Lower lobe of right lung (tissue), 2 donors: ENCODE measurements around the gene CNDP1. TPM values are rescaled to one million over a fixed set of nuclear protein-coding genes. Genes with fewer than 3 reads are reported as not detected.
A peak's percentile ranks its signal among the peaks of the same experiment; 100 is the strongest.

ENCODE experiments used
- ATAC-seq, 2 donors: fragments of 200-7000 bp; cut with Tn5 transposase; one replicate each; pipeline ENCODE4 v1.9.1; 2020 to 2022; ENCODE audit warnings: mild to moderate bottlenecking in 2 of 2, moderate library complexity in 2 of 2
- DNase-seq: peaks from one replicate; pipeline ENCODE4 v3.0.0-alpha.2; 2020
- H3K27ac ChIP-seq: fragments of 200-600 bp; one replicate; pipeline ENCODE4 v1.8.0; 2022
- H3K27me3 ChIP-seq: fragments of 200-600 bp; one replicate; pipeline ENCODE4 v1.8.0; 2022; ENCODE audit warnings: low read depth
- H3K36me3 ChIP-seq: fragments of 200-600 bp; one replicate; pipeline ENCODE4 v1.8.0; 2022; ENCODE audit warnings: mild to moderate bottlenecking
- H3K4me1 ChIP-seq: fragments of 200-600 bp; one replicate; pipeline ENCODE4 v1.8.0; 2022
- H3K4me3 ChIP-seq: fragments of 200-600 bp; one replicate; pipeline ENCODE4 v1.8.0; 2022; ENCODE audit warnings: mild to moderate bottlenecking
- H3K9me3 ChIP-seq: fragments of 200-600 bp; one replicate; pipeline ENCODE4 v1.8.0; 2022
- intact Hi-C: fragments of 100-400 bp; cut with DNase I; formaldehyde crosslinking; loops from one replicate; pipeline ENCODE4 v1.11.0; 2022
- total RNA-seq: library from RNA; stranded (reverse); fragmentation: NEBNext Ultra II Directional; extraction: Animal tissue kit (Norgen Biotek cat#: 25700); gene quantifications from one replicate; pipeline ENCODE4 v1.2.1, GENCODE V29; 2021
- TF ChIP-seq, protein P1 (sequence below): fragments of 200-600 bp; IDR thresholded peaks from one replicate; pipeline ENCODE4 v1.8.0; 2022; ENCODE audit warnings: antibody characterized with exemption, mild to moderate bottlenecking
- donor health status: DM: no; HTN: yes; CAD: no; lungs with severe emphysema.

Gene CNDP1
- total RNA-seq, 1 donor from 2014 or later, result not detected

DNA sequence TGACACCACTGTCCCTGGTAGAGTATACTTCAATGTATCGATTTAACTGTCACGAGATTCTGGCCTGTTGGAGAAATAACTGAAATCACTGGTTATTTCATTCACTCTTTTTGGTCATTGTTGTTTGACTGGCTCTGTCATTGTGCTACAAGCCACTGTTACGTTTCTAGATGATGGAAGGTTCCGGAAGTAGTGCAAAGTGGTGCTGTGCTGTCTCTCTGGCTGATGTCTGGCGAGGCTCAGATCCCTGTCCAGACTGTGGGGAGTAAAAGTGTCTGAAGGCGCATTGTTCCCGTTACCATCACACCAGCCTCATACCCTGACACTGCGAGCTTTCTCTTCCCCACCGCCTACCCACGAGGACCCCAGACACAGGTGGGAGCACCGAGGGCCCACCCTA, 11.7 kb downstream of the CNDP1 start:
- H3K27ac ChIP-seq, result peak overlapping the region; percentile 19
- ATAC-seq (no peak), DNase-seq (no peak)
- no peak overlapping the region for H3K4me3 ChIP-seq
- TF ChIP-seq, protein P1, sequence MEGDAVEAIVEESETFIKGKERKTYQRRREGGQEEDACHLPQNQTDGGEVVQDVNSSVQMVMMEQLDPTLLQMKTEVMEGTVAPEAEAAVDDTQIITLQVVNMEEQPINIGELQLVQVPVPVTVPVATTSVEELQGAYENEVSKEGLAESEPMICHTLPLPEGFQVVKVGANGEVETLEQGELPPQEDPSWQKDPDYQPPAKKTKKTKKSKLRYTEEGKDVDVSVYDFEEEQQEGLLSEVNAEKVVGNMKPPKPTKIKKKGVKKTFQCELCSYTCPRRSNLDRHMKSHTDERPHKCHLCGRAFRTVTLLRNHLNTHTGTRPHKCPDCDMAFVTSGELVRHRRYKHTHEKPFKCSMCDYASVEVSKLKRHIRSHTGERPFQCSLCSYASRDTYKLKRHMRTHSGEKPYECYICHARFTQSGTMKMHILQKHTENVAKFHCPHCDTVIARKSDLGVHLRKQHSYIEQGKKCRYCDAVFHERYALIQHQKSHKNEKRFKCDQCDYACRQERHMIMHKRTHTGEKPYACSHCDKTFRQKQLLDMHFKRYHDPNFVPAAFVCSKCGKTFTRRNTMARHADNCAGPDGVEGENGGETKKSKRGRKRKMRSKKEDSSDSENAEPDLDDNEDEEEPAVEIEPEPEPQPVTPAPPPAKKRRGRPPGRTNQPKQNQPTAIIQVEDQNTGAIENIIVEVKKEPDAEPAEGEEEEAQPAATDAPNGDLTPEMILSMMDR, result no peak
- no peaks in the 10 kb centered on the region for H3K36me3 ChIP-seq
- intact Hi-C loops, result no loop called here
- no peaks in the 10 kb centered on the region for H3K27me3 ChIP-seq
- H3K4me1 ChIP-seq, result peaks cover 19% of the 10 kb centered on the region
- peaks cover 8% of the 10 kb centered on the region for H3K9me3 ChIP-seq

DNA sequence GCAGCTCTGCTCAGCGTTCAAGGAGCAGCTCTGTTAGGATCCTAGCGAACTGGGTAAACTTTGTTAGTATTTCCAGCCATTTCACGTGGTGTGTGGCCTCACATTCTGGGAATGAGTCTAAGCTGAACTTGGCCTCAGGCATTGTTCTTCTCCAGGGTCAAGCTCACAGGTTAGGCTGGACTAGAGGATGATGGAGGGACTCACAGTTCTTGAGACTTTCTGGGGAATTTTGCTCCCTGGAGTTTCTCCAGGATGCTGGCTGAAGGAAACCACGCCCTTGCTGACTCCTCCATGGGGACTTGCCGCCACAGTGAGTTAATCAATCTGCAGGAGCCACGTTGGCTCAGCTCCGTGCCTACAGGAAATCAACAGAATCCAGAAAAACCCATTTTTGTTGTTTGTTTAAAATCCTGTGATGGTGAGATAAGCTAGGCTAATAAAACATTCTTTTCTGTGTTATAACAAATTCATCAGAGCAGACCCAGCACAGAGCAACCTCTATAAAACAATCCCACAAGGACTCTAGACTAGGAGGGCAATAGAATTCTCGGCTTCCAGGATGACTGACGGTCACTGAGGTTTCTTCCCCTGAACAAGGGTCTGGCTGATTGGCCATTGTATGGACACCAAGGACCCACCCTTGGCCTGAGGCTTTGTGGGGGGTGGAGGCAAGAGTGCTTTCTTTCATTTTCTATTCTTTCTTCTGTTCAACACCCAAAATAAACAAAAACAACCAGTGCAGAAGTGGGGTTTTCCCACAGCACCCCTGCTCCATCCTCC, 12.6 kb downstream of the CNDP1 start:
- DNase-seq, result no peak
- peaks cover 19% of the 10 kb centered on the region for H3K4me1 ChIP-seq
- H3K9me3 ChIP-seq, result peaks cover 8% of the 10 kb centered on the region
- peak overlapping the region; percentile 51 for H3K27ac ChIP-seq
- H3K4me3 ChIP-seq, result no peak overlapping the region
- TF ChIP-seq, protein P1, result no peak
- peak; percentile 29 to 40 for ATAC-seq
- no peaks in the 10 kb centered on the region for H3K36me3 ChIP-seq
- H3K27me3 ChIP-seq, result no peaks in the 10 kb centered on the region
- intact Hi-C loops, result no loop called here

DNA sequence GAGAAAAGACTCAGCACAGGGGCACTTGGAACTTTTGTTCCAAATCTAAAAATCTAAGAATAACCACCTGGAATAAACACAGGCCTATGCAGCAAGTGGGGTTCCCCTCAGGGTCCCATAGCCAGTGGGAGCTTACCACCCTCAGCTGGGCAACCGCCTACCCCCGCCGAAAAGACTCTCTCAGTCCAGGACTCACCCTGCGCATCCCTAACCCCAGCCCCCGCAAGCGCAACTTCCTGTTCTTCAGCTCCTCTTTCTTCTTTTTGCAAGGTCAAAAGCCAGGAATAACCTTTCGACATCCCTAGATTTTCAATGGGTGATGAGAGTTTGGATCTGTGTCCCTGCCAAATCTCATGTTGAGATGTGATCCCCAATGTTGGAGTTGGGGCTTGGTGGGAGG, 13.6 kb downstream of the CNDP1 start:
- TF ChIP-seq, protein P1, result no peak
- Histone ChIP-seq H3K4me1 (peaks cover 19% of the 10 kb centered on the region), H3K27me3 (no peaks in the 10 kb centered on the region), H3K9me3 (peaks cover 8% of the 10 kb centered on the region), H3K36me3 (no peaks in the 10 kb centered on the region), H3K4me3 (no peak overlapping the region), H3K27ac (peak overlapping the region; percentile 51)
- ATAC-seq, result no peak
- intact Hi-C loops, result no loop called here
- DNase-seq, result no peak

DNA sequence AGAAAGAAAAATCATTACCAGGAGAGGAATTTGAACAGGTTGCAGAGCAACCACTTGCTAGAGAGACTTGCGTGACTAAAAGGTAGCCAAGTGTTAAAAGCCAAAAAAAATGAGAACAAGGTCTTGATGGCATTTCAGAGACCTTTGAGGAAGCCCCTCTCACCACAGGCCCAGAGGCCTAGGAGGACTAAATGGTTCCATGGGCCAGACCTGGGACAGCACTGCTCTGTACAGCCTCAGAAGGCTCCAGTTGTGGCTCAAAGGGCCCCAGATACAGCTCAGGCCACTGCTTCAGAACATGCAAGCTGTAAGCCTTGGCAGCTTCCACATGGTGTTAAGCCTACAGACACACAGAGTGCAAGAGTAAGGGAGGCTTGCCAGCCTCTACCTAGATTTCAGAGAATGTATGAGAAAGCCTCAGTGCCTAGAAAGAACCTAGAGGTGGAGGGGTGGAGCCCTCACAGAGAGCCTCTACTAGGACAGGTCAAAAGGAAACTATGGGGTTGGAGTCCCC, 15.3 kb downstream of the CNDP1 start:
- intact Hi-C loops, result loop anchor here (5.0 kb wide), 1 partner anchor 197 kb away; no protein-coding TSS in a partner anchor
- H3K4me1 ChIP-seq, result peaks cover 19% of the 10 kb centered on the region
- H3K9me3 ChIP-seq, result peaks cover 8% of the 10 kb centered on the region
- TF ChIP-seq, protein P1, result no peak
- no peak overlapping the region for H3K27ac ChIP-seq
- H3K27me3 ChIP-seq, result no peaks in the 10 kb centered on the region
- H3K36me3 ChIP-seq, result no peaks in the 10 kb centered on the region
- DNase-seq (no peak), ATAC-seq (no peak)
- H3K4me3 ChIP-seq, result no peak overlapping the region

DNA sequence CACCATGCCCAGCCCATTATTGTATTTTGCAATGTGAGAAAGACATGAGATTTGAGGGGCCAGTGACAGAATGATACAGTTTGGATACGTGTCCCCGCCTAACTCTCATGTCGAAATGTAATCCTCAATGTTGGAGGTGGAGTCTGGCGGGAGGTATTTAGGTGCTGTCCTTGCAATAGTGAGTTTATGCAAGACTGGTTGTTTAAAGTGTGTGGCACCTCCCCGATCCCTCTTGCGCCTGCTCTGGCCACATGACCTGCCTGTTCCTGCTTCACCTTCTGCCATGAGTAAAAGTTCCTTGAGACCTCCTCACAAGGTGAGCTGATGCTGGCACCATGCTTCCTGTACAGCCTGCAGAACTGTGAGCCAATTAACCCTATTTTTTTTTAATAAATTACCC, 16.6 kb downstream of the CNDP1 start:
- DNase-seq, result no peak
- H3K4me3 ChIP-seq, result no peak overlapping the region
- peaks cover 19% of the 10 kb centered on the region for H3K4me1 ChIP-seq
- no peaks in the 10 kb centered on the region for H3K36me3 ChIP-seq
- H3K27ac ChIP-seq, result no peak overlapping the region
- intact Hi-C loops, result loop anchor here (5.0 kb wide), 1 partner anchor 199 kb away; no protein-coding TSS in a partner anchor
- TF ChIP-seq, protein P1, result no peak
- no peaks in the 10 kb centered on the region for H3K27me3 ChIP-seq
- ATAC-seq, result no peak
- peaks cover 8% of the 10 kb centered on the region for H3K9me3 ChIP-seq
